ENCODE data around the gene SNW1. TPM values are rescaled to one million over a fixed set of nuclear protein-coding genes. Genes with fewer than 3 reads are reported as not detected.
"Not testable (repeated sequence)": the region's sequence is repeated elsewhere in the genome, so short reads cannot be mapped to it uniquely, and the experiment has no call there.

The SNW1 gene
- total RNA-seq, 2 donors from 2014 or later, result 23.1 to 40.9 TPM

DNA sequence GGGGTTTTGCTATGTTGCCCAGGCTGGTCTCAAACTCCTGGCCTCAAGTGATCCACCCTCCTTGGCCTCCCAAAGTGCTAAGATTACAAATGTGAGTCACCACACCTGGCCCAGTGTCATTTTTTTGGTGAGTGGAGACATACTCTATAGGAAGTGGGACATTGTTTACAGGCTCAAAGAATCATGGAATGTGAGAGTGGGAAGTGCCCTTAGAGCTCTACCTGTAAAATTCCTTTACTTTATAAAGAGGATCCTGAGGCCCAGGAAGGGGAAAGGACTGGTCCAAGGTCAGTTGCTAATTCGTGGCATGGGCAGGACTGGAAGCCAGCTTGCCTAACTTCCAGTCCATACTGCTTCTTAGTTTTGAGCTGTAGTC lies 30.3 kb upstream of the SNW1 start:
- ATAC-seq (no peak), DNase-seq (no peak)
- Histone ChIP-seq H3K4me1 (no peaks in the 10 kb centered on the region), H3K36me3 (replicated peaks in 1 of 2; ENCODE audit: insufficient read depth in 1 of 2, low read depth in 2 of 2) (no peaks in the 10 kb centered on the region), H3K27ac (no peak overlapping the region), H3K27me3 (no peaks in the 10 kb centered on the region), H3K4me3 (no peak overlapping the region), H3K9me3 (no peaks in the 10 kb centered on the region)
- intact Hi-C loops (cut with DNase I), result no loop called here
- WGBS, 2 donors, result 28 to 31% methylated on average over 1 of the region's 1 CpG
- no peak for TF ChIP-seq POLR2A (IDR thresholded peaks at IDR 0.05)
- TF ChIP-seq, protein P1, sequence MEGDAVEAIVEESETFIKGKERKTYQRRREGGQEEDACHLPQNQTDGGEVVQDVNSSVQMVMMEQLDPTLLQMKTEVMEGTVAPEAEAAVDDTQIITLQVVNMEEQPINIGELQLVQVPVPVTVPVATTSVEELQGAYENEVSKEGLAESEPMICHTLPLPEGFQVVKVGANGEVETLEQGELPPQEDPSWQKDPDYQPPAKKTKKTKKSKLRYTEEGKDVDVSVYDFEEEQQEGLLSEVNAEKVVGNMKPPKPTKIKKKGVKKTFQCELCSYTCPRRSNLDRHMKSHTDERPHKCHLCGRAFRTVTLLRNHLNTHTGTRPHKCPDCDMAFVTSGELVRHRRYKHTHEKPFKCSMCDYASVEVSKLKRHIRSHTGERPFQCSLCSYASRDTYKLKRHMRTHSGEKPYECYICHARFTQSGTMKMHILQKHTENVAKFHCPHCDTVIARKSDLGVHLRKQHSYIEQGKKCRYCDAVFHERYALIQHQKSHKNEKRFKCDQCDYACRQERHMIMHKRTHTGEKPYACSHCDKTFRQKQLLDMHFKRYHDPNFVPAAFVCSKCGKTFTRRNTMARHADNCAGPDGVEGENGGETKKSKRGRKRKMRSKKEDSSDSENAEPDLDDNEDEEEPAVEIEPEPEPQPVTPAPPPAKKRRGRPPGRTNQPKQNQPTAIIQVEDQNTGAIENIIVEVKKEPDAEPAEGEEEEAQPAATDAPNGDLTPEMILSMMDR (IDR thresholded peaks at IDR 0.05), result no peak

- 67 to 70% methylated on average over 5 to 6 of the region's 6 CpGs for WGBS, 2 donors
- intact Hi-C loops (cut with DNase I), result no loop called here
- no peak overlapping the region for H3K4me3 ChIP-seq
- DNase-seq, result no peak
- no peak for ATAC-seq
- TF ChIP-seq POLR2A (IDR thresholded peaks at IDR 0.05), result no peak
- TF ChIP-seq, protein P1 (IDR thresholded peaks at IDR 0.05), result no peak
- H3K27ac ChIP-seq, result no peak overlapping the region
- H3K36me3 ChIP-seq (replicated peaks in 1 of 2; ENCODE audit: insufficient read depth in 1 of 2, low read depth in 2 of 2), result no peaks in the 10 kb centered on the region
- no peaks in the 10 kb centered on the region for H3K9me3 ChIP-seq
- H3K27me3 ChIP-seq, result no peaks in the 10 kb centered on the region
- no peaks in the 10 kb centered on the region for H3K4me1 ChIP-seq
Measured at GRCh38 chr14:77790566-77791224, 29.7 kb upstream of the SNW1 start.

- H3K36me3 ChIP-seq (replicated peaks in 1 of 2; ENCODE audit: insufficient read depth in 1 of 2, low read depth in 2 of 2), result no peaks in the 10 kb centered on the region
- intact Hi-C loops (cut with DNase I), result no loop called here
- no peak overlapping the region for H3K4me3 ChIP-seq
- ATAC-seq (no peak), DNase-seq (no peak)
- no peaks in the 10 kb centered on the region for H3K4me1 ChIP-seq
- no peak overlapping the region for H3K27ac ChIP-seq
- H3K9me3 ChIP-seq, result no peaks in the 10 kb centered on the region
- no peaks in the 10 kb centered on the region for H3K27me3 ChIP-seq
- no peak for TF ChIP-seq POLR2A (IDR thresholded peaks at IDR 0.05)
- TF ChIP-seq, protein P1 (IDR thresholded peaks at IDR 0.05), result no peak
- WGBS, 2 donors, result 52 to 64% methylated on average over 4 of the region's 4 CpGs
Measured at GRCh38 chr14:77786148-77786547, 25.2 kb upstream of the SNW1 start.

- no peaks in the 10 kb centered on the region for H3K36me3 ChIP-seq (replicated peaks in 1 of 2; ENCODE audit: insufficient read depth in 1 of 2, low read depth in 2 of 2)
- DNase-seq (no peak), ATAC-seq (no peak)
- H3K9me3 ChIP-seq, result no peaks in the 10 kb centered on the region
- no peaks in the 10 kb centered on the region for H3K4me1 ChIP-seq
- no peak for TF ChIP-seq POLR2A (IDR thresholded peaks at IDR 0.05)
- TF ChIP-seq, protein P1 (IDR thresholded peaks at IDR 0.05), result no peak
- H3K27me3 ChIP-seq, result no peaks in the 10 kb centered on the region
- H3K27ac ChIP-seq, result no peak overlapping the region
- intact Hi-C loops (cut with DNase I), result no loop called here
- H3K4me3 ChIP-seq, result no peak overlapping the region
Measured at GRCh38 chr14:77782202-77782601, 21.2 kb upstream of the SNW1 start.

GRCh38 chr14:77773966-77774365 lies 13.0 kb upstream of the SNW1 start:
- intact Hi-C loops (cut with DNase I); DNase-seq; H3K27ac ChIP-seq; H3K27me3 ChIP-seq; ATAC-seq; H3K36me3 ChIP-seq (replicated peaks in 1 of 2; ENCODE audit: insufficient read depth in 1 of 2, low read depth in 2 of 2); H3K9me3 ChIP-seq; H3K4me1 ChIP-seq; H3K4me3 ChIP-seq: not testable (repeated sequence)
- 57 to 61% methylated on average over 3 to 4 of the region's 4 CpGs for WGBS, 2 donors

- WGBS, 2 donors, result 49 to 77% methylated on average over 2 of the region's 2 CpGs
- H3K4me3 ChIP-seq; H3K36me3 ChIP-seq (replicated peaks in 1 of 2; ENCODE audit: insufficient read depth in 1 of 2, low read depth in 2 of 2); H3K9me3 ChIP-seq; H3K27ac ChIP-seq; H3K4me1 ChIP-seq; H3K27me3 ChIP-seq; DNase-seq; intact Hi-C loops (cut with DNase I); ATAC-seq: not testable (repeated sequence)
Measured at GRCh38 chr14:77768442-77769069, 7.6 kb upstream of the SNW1 start.
